CD14-positive monocyte (primary cell): ENCODE results near the gene ANKRD17. TPM values are rescaled to one million over a fixed set of nuclear protein-coding genes. Genes with fewer than 3 reads are reported as not detected.
A peak's percentile ranks its signal among the peaks of the same experiment; 100 is the strongest.

ENCODE experiments used
- DNase-seq, 3 donors: peaks; one replicate each; pipeline ENCODE4 v3.0.0-alpha.2; 2011 to 2022
- H2AFZ ChIP-seq: 2 replicates; pipeline ENCODE4 v1.6.0; 2012; ENCODE audit warnings: mild to moderate bottlenecking, low read depth, low read length, inconsistent platforms; ENCODE audit not compliant: insufficient read depth, poor library complexity, severe bottlenecking
- H3K27ac ChIP-seq, 2 donors: 1 replicate in 1 of 2; 2 replicates in 1 of 2; pipeline ENCODE4 v1.5.1; 2012 to 2013; ENCODE audit warnings: low read length in 2 of 2, control low read depth in 1 of 2, inconsistent platforms in 1 of 2, low read depth in 1 of 2, mild to moderate bottlenecking in 1 of 2
- H3K27me3 ChIP-seq, 2 donors: one replicate each; pipeline versions ENCODE4 v1.6.0 to v1.6.1; 2011 to 2013; ENCODE audit warnings: low read length in 2 of 2; ENCODE audit not compliant: control insufficient read depth in 2 of 2, insufficient read depth in 2 of 2
- H3K36me3 ChIP-seq, 2 donors: replicated peaks in 1 of 2; 1 replicate in 1 of 2; 2 replicates in 1 of 2; pipeline versions ENCODE4 v1.5.1 to v1.6.1; 2012 to 2013; ENCODE audit warnings: low read length in 2 of 2, control low read depth in 1 of 2, inconsistent platforms in 1 of 2, mild to moderate bottlenecking in 1 of 2; ENCODE audit not compliant: insufficient read depth in 2 of 2, control insufficient read depth in 1 of 2
- H3K4me1 ChIP-seq, 2 donors: 1 replicate in 1 of 2; 2 replicates in 1 of 2; pipeline versions ENCODE4 v1.5.1 to v1.6.1; 2012 to 2013; ENCODE audit warnings: low read length in 2 of 2, control low read depth in 1 of 2, inconsistent platforms in 1 of 2, mild to moderate bottlenecking in 1 of 2, moderate library complexity in 1 of 2; ENCODE audit not compliant: insufficient read depth in 2 of 2, control insufficient read depth in 1 of 2
- H3K4me2 ChIP-seq: replicated peaks from 2 replicates; pipeline ENCODE3; 2012; ENCODE audit warnings: low read length, moderate library complexity, mild to moderate bottlenecking; ENCODE audit not compliant: poor library complexity, severe bottlenecking; ENCODE audit errors: extremely low read depth
- H3K4me3 ChIP-seq, 3 experiments: fragments of 200-600 bp in 1 of 3; sonication (generic) in 1 of 3; replicated peaks in 1 of 3; 1 replicate in 2 of 3; 2 replicates in 1 of 3; pipeline ENCODE4 v1.5.1; 2011 to 2013; ENCODE audit warnings: low read length in 3 of 3, mild to moderate bottlenecking in 3 of 3, control low read depth in 2 of 3, low read depth in 2 of 3, inconsistent platforms in 1 of 3, moderate library complexity in 1 of 3
- H3K79me2 ChIP-seq: 2 replicates; pipeline ENCODE4 v1.6.0; 2012; ENCODE audit warnings: mild to moderate bottlenecking, control low read depth, inconsistent platforms, low read length, moderate library complexity; ENCODE audit not compliant: insufficient read depth
- H3K9ac ChIP-seq: 2 replicates; pipeline ENCODE4 v1.6.0; 2017; ENCODE audit warnings: low read length, mild to moderate bottlenecking; ENCODE audit not compliant: insufficient read depth, poor library complexity, severe bottlenecking
- H3K9me3 ChIP-seq, 2 donors: replicated peaks in 1 of 2; 1 replicate in 1 of 2; 2 replicates in 1 of 2; pipeline versions ENCODE4 v1.5.1 to v1.6.1; 2012 to 2013; ENCODE audit warnings: low read length in 2 of 2, control low read depth in 1 of 2; ENCODE audit not compliant: control insufficient read depth in 1 of 2, insufficient read depth in 1 of 2
- H4K20me1 ChIP-seq: 2 replicates; pipeline ENCODE4 v1.6.0; 2012; ENCODE audit warnings: mild to moderate bottlenecking, low read length, control low read depth, moderate library complexity; ENCODE audit not compliant: insufficient read depth
- H3K27ac Mint-ChIP-seq, 7 donors: one replicate each; pipeline ENCODE4 v1.8.0; 2020; ENCODE audit warnings: mild to moderate bottlenecking in 7 of 7, mixed read lengths in 7 of 7, moderate library complexity in 6 of 7, inconsistent platforms in 2 of 7
- H3K27me3 Mint-ChIP-seq, 3 donors: one replicate each; pipeline ENCODE4 v1.8.0; 2021 to 2022; ENCODE audit warnings: low read depth in 3 of 3, mild to moderate bottlenecking in 3 of 3, mixed read lengths in 3 of 3, moderate library complexity in 3 of 3, inconsistent platforms in 1 of 3
- H3K36me3 Mint-ChIP-seq, 2 donors: one replicate each; pipeline ENCODE4 v1.8.0; 2020; ENCODE audit warnings: mixed read lengths in 2 of 2, inconsistent platforms in 1 of 2, mild to moderate bottlenecking in 1 of 2
- H3K4me1 Mint-ChIP-seq: one replicate; pipeline ENCODE4 v1.8.0; 2020; ENCODE audit warnings: mild to moderate bottlenecking, mixed read lengths
- H3K4me3 Mint-ChIP-seq, 2 donors: one replicate each; pipeline ENCODE4 v1.8.0; 2020; ENCODE audit warnings: mild to moderate bottlenecking in 2 of 2, mixed read lengths in 2 of 2, moderate library complexity in 1 of 2
- H3K9me3 Mint-ChIP-seq, 7 donors: one replicate each; pipeline ENCODE4 v1.8.0; 2020 to 2022; ENCODE audit warnings: mixed read lengths in 7 of 7, mild to moderate bottlenecking in 6 of 7, moderate library complexity in 6 of 7, inconsistent platforms in 2 of 7
- CTCF ChIP-seq: fragments of 200-600 bp; IDR thresholded peaks from one replicate; pipeline ENCODE4 v1.8.0; 2022; ENCODE audit warnings: antibody characterized with exemption, mild to moderate bottlenecking
- WGBS: methylation state at CpG from one replicate; pipeline ENCODE4 v1.1.5; 2013; ENCODE audit warnings: missing lambda C conversion rate; ENCODE audit not compliant: insufficient coverage; 5-methylcytosine and 5-hydroxymethylcytosine counted together
- intact Hi-C, 2 donors: fragments of 100-400 bp; cut with micrococcal nuclease; formaldehyde crosslinking; loops; one replicate each; pipeline versions ENCODE4 v1.15.0 to v1.15.1; 2023
- polyA plus RNA-seq, 3 donors: library from polyadenylated mRNA; depleted of rRNA in 1 of 3; unstranded in 2 of 3; stranded (reverse) in 1 of 3; fragments of 300-500 nt in 2 of 3; fragments of >200 nt in 1 of 3; fragmentation: Illumina TruSeq in 2 of 3; gene quantifications; 1 replicate in 2 of 3; 2 replicates in 1 of 3; pipeline ENCODE4 v1.2.3, GENCODE V29; 2012 to 2021

ANKRD17 gene
- polyA plus RNA-seq, 3 donors, result 5.3 to 18.9 (median 9.0) TPM

DNA sequence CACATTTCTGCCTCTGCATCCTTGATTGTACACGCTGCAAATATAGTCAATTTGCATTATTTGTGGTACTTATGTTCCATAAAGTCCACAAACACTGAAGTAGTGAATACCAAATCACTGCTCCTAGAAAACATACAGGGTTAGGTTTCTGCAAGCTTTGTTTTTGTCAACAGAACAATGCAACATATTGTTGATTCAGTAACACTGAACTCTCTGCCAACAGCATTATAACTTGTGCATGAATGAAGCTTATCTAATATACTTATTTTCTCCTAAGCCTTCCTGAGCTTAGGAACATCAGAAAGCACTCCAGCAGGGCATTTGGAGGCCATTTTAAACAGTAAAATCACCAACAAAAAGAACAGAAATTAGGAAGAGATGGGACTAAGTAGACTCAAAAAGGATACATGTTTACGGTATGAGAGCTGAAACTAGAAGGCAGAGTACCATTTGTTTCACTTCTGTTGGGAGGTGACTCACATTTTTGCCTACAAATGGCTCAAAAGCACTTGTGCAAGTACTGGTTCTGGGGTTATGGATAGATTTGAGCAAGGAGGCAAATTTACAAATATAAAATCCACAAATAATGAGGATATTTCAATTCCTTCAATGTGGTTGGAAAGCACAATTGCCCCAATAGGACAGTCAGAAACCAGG is 203.2 kb downstream of the ANKRD17 start:
- Histone ChIP-seq H4K20me1 (no peaks in the 10 kb centered on the region), H2AFZ (no peak overlapping the region), H3K36me3 (peaks cover 46 to 75% of the 10 kb centered on the region in 2 donors), H3K4me2 (no peak overlapping the region), H3K4me1 (no peaks in the 10 kb centered on the region), H3K79me2 (no peaks in the 10 kb centered on the region), H3K9ac (no peak overlapping the region), H3K27me3 (no peaks in the 10 kb centered on the region), H3K27ac (no peak overlapping the region), H3K9me3 (no peaks in the 10 kb centered on the region), H3K4me3 (no peak overlapping the region)
- 67% methylated on average over 1 of the region's 2 CpGs for WGBS
- Mint-ChIP-seq H3K36me3 (peaks cover 68 to 78% of the 10 kb centered on the region in 2 donors), H3K27ac (peak overlapping the region in 2 of 7 donors; percentile 1 to 4), H3K4me3 (no peak overlapping the region), H3K27me3 (peaks cover 0 to 2% (median 0%) of the 10 kb centered on the region in 3 donors), H3K4me1 (no peaks in the 10 kb centered on the region), H3K9me3 (peaks cover 0 to 4% (median 1%) of the 10 kb centered on the region in 7 donors)
- intact Hi-C loops, result no loop called here
- no peak for TF ChIP-seq CTCF
- no peak for DNase-seq

- Histone ChIP-seq H3K36me3 (peaks cover 33 to 62% of the 10 kb centered on the region in 2 donors), H3K4me3 (no peak overlapping the region), H3K9ac (no peak overlapping the region), H3K27me3 (no peaks in the 10 kb centered on the region), H4K20me1 (no peaks in the 10 kb centered on the region), H3K79me2 (no peaks in the 10 kb centered on the region), H2AFZ (no peak overlapping the region), H3K9me3 (no peaks in the 10 kb centered on the region), H3K4me1 (no peaks in the 10 kb centered on the region), H3K27ac (no peak overlapping the region), H3K4me2 (no peak overlapping the region)
- 100% methylated on average over 1 of the region's 2 CpGs for WGBS
- Mint-ChIP-seq H3K9me3 (peaks cover 0 to 4% (median 1%) of the 10 kb centered on the region in 7 donors), H3K4me3 (no peak overlapping the region), H3K27me3 (peaks cover 0 to 2% (median 0%) of the 10 kb centered on the region in 3 donors), H3K27ac (peak overlapping the region in 2 of 7 donors; percentile 51 to 55), H3K4me1 (no peaks in the 10 kb centered on the region), H3K36me3 (peaks cover 54 to 65% of the 10 kb centered on the region in 2 donors)
- intact Hi-C loops, result no loop called here
- no peak for TF ChIP-seq CTCF
- DNase-seq, result no peak
These were observed 204.6 kb downstream of the ANKRD17 start for GRCh38 chr4:73053974-73054480.
